LNCaP clone FGC (cell line): ENCODE measurements around the gene IGSF23.

Experiments
- DNase-seq: peaks from one replicate; pipeline ENCODE4 v3.0.0-alpha.2; 2011; ENCODE audit warnings: low read depth
- H3K4me3 ChIP-seq: 2 replicates; pipeline ENCODE4 v1.5.1; 2011; ENCODE audit warnings: mild to moderate bottlenecking, low read depth, low read length, control low read depth
- CTCF ChIP-seq: IDR thresholded peaks from 2 replicates; pipeline ENCODE4 v1.5.1; 2012; ENCODE audit warnings: mild to moderate bottlenecking; ENCODE audit not compliant: control insufficient read depth, insufficient read depth; ENCODE audit errors: extremely low read depth

IGSF23 gene

GRCh38 chr19:44611812-44612295 is 1.5 kb upstream of the IGSF23 start:
- no peak for DNase-seq
- TF ChIP-seq CTCF, result no peak
- H3K4me3 ChIP-seq, result no peak overlapping the region

- no peak overlapping the region for H3K4me3 ChIP-seq
- no peak for TF ChIP-seq CTCF
- no peak for DNase-seq
These were observed 950 bp downstream of the IGSF23 start for GRCh38 chr19:44614313-44614712.

- no peak for DNase-seq
- no peak for TF ChIP-seq CTCF
- no peak overlapping the region for H3K4me3 ChIP-seq
These were observed 2.5 kb downstream of the IGSF23 start for GRCh38 chr19:44615863-44616247.

GRCh38 chr19:44617110-44617880 is 3.9 kb downstream of the IGSF23 start:
- no peak overlapping the region for H3K4me3 ChIP-seq
- DNase-seq, result no peak
- TF ChIP-seq CTCF, result no peak

GRCh38 chr19:44618640-44619357 is 5.4 kb downstream of the IGSF23 start:
- DNase-seq, result no peak
- no peak for TF ChIP-seq CTCF

GRCh38 chr19:44620667-44621066 is 7.3 kb downstream of the IGSF23 start:
- TF ChIP-seq CTCF, result no peak
- no peak overlapping the region for H3K4me3 ChIP-seq
- DNase-seq, result no peak

More at GRCh38 chr19:44618640-44619357, 5.4 kb downstream of the IGSF23 start:
- H3K4me3 ChIP-seq, result no peak overlapping the region
